ENCODE data around the gene CAMK2D.

The CAMK2D gene

DNA sequence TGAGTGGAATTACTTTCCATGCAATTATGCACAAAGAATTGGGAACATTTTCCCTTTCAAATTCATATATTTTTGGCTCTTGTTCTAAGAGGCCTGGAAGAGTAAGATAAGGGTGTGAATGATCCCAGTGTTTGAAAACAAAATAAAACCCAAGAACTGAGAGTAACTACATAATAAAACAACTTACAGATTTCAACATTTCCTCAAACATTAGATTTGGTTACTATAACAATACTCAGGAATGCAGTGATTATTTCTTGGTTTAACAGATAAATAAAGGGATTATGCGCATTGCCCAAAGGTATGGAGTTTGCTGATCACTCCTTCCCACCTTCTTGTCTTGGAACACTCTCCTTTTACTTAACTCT, 292.5 kb downstream of the CAMK2D start:
- H3K4me3 ChIP-seq (ENCODE audit: low read depth, low read length), result no peak overlapping the region
- DNase-seq (ENCODE audit: low read depth), result no peak
- TF ChIP-seq CTCF (IDR thresholded peaks at IDR 0.05; ENCODE audit: insufficient read depth, low read depth, low read length, missing control alignments), result no peak

GRCh38 chr4:113468165-113469022, 293.1 kb downstream of the CAMK2D start:
- TF ChIP-seq CTCF (IDR thresholded peaks at IDR 0.05; ENCODE audit: insufficient read depth, low read depth, low read length, missing control alignments), result no peak
- no peak for DNase-seq (ENCODE audit: low read depth)
- H3K4me3 ChIP-seq (ENCODE audit: low read depth, low read length), result no peak overlapping the region

GRCh38 chr4:113467581-113467980, 294.0 kb downstream of the CAMK2D start:
- no peak for DNase-seq (ENCODE audit: low read depth)
- no peak overlapping the region for H3K4me3 ChIP-seq (ENCODE audit: low read depth, low read length)
- TF ChIP-seq CTCF (IDR thresholded peaks at IDR 0.05; ENCODE audit: insufficient read depth, low read depth, low read length, missing control alignments), result no peak

- TF ChIP-seq CTCF (IDR thresholded peaks at IDR 0.05; ENCODE audit: insufficient read depth, low read depth, low read length, missing control alignments), result no peak
- no peak overlapping the region for H3K4me3 ChIP-seq (ENCODE audit: low read depth, low read length)
- DNase-seq (ENCODE audit: low read depth), result no peak
Observed at GRCh38 chr4:113462286-113462685, 299.3 kb downstream of the CAMK2D start.

- no peak for TF ChIP-seq CTCF (IDR thresholded peaks at IDR 0.05; ENCODE audit: insufficient read depth, low read depth, low read length, missing control alignments)
- no peak overlapping the region for H3K4me3 ChIP-seq (ENCODE audit: low read depth, low read length)
- no peak for DNase-seq (ENCODE audit: low read depth)
Observed at GRCh38 chr4:113461281-113461680, 300.3 kb downstream of the CAMK2D start.

GRCh38 chr4:113457886-113458285, 303.7 kb downstream of the CAMK2D start:
- DNase-seq (ENCODE audit: low read depth), result no peak
- no peak for TF ChIP-seq CTCF (IDR thresholded peaks at IDR 0.05; ENCODE audit: insufficient read depth, low read depth, low read length, missing control alignments)
- H3K4me3 ChIP-seq (ENCODE audit: low read depth, low read length), result no peak overlapping the region

- H3K4me3 ChIP-seq (ENCODE audit: low read depth, low read length), result no peak overlapping the region
- no peak for DNase-seq (ENCODE audit: low read depth)
Observed at GRCh38 chr4:113457121-113457520, 304.4 kb downstream of the CAMK2D start.

More at GRCh38 chr4:113457121-113457520, 304.4 kb downstream of the CAMK2D start:
- TF ChIP-seq CTCF (IDR thresholded peaks at IDR 0.05; ENCODE audit: insufficient read depth, low read depth, low read length, missing control alignments), result no peak

Data from GM12865 (cell line).